NOMO-1 (cell line): ENCODE measurements around the gene PDCD1LG2.

Experiments
- DNase-seq, 2 experiments: peaks; one replicate each; lab custom pipeline; 2025; ENCODE audit not compliant: unreplicated experiment in 2 of 2; lab: John Stamatoyannopoulos, UW

The PDCD1LG2 gene

DNA sequence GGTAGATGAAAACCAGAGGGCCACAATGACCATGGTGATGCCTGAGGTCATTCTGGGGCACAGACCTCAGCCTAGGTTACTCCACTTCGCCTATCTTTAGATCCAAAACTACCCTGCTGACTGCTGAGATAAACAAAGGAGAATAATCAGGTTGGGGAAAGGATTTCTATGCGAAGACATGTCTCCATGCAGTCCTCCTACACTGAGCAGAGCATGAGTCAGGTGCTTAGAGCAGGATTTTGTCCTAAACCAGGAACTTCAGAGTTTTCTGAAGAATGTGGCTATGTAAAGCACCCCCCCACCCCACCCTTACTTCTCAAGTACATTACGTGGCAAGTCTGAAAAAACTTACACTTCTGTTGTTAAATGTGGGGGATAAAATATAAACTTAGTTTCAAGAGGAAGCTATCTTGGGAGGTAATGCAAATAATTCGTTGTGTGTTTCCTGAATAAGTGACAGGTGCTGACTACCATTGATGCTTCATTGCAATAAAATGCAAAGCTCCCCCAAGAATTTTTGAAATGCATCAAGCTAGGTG is 19.4 kb downstream of the PDCD1LG2 start:
- DNase-seq: no peak

DNA sequence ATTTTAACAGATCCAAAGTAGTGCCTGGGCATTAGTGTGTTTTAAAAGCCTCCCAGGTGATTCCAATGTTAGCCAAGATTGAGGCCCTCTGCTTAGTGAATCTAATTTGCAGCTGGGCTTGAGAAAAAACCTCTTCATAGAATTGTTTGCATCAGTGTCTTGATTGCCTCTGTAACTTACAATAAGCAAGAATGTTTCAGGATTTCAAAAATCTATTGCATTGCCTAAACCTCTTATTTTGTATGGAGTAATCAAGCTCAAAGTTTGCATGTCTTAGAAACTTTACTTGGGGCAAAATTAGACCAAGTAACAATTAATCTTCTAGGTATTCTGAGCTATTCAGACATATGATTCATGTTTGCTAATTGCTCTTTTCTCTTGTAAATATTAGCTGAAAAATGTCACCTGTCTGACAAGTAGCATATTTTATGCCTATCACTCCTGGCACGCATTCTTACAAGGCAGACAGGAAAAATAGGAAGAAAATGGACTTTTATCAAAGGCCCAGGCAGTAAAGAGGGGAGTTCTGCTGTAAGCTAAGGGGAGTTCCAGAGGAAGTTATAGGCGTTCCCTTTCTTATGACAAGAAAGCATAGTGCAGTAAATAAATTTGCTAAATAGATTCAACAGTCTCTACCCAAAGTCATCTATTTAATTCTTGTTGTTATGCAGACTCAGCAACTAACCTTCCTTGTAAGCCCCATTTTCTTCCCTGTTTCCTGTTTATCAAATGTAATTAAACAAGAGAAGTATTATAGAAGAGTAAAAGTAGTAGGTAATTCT is 21.0 kb downstream of the PDCD1LG2 start:
- no peak for DNase-seq

DNA sequence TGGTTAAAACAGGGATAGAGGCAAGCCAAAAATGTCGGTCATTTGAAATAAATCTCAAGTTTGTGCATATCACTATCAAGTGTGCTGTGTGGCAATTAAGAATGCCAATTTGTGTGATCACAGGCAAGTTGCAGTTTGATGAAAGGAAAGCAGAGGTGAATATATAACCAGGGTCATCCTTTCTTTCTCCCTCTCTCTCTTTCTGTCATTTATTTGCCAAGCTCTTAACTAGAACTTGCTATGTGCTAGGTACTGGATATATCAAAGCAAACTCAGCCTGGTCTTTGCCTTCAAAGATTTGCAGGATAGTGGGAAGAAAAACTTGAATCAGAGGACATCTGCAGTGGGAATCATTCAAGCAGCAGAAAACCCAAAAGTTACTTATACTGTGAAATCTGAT is 22.0 kb downstream of the PDCD1LG2 start:
- no peak for DNase-seq

DNA sequence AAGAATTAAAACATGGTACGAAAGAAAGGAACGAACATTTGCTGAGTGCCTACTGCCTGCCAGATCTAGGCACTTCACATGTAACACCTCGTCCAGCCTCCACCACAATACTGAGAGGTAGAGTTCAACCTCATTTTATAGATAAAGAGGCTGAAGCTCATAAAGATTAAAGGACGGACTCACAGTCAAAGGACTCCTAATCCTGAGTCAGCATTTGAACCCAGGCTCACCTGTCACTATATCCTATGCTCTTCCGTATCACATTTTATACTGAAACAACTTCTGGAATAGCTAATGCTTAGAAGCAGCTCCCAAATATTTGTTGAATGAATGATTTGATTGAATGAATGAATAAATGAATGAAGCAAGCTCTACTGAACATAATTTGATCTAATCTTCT is 22.5 kb downstream of the PDCD1LG2 start:
- DNase-seq: no peak

DNA sequence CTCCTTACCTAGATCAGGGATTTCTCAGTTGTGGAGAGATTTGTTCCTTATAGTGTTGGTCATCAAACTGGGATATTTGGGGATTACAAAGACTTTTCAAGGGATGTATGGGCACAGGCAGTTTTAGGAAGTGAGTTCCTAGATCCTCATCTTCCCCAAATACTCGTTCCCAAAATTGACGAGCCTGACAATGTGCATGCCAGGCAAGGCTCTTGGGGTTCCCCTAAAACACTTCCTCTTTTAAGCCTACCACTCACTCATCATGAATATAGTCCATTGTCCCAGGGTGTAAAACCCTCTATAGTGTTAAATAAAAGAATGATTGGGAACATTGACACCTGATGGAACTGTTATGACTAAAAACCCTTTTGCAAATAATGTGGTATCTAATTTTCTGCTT is 26.4 kb downstream of the PDCD1LG2 start:
- no peak for DNase-seq

DNA sequence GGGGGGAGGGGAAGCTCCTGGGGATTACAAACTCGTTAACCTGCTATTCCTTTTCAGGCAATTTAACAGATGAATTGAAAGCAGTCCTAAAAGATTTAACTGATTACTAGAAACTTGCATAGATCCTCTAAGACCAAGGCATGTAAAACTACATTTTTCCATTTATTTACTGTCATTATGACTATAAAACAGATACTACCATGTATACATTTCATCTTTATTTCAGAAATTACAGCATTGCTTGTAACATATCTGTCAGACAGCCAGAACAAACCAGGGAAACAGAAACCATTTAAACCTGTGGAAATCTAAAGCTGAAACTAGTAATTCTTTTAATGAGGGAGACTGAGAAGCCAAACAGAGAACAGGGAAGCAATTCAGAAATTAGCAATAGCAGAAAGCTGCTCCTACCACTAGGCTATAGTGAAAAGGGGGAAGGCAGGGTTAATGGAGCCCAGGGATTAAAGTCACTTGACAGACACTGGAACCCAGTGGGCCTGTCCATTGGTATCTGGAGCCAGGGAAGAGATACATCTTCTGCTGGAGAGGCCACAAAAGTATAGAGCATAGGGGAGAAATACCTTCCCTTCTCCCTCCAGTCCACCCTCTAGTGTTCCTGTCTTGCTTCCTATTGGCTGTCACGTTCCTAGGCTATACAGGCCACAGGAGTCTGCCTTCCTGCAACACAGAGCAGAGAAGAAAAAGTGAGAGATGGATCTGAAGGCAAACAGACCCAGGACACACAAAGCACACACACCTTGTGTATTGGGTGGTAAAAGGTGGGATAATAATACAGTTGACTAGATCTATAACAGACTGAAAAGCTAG is 33.8 kb downstream of the PDCD1LG2 start:
- no peak for DNase-seq

DNA sequence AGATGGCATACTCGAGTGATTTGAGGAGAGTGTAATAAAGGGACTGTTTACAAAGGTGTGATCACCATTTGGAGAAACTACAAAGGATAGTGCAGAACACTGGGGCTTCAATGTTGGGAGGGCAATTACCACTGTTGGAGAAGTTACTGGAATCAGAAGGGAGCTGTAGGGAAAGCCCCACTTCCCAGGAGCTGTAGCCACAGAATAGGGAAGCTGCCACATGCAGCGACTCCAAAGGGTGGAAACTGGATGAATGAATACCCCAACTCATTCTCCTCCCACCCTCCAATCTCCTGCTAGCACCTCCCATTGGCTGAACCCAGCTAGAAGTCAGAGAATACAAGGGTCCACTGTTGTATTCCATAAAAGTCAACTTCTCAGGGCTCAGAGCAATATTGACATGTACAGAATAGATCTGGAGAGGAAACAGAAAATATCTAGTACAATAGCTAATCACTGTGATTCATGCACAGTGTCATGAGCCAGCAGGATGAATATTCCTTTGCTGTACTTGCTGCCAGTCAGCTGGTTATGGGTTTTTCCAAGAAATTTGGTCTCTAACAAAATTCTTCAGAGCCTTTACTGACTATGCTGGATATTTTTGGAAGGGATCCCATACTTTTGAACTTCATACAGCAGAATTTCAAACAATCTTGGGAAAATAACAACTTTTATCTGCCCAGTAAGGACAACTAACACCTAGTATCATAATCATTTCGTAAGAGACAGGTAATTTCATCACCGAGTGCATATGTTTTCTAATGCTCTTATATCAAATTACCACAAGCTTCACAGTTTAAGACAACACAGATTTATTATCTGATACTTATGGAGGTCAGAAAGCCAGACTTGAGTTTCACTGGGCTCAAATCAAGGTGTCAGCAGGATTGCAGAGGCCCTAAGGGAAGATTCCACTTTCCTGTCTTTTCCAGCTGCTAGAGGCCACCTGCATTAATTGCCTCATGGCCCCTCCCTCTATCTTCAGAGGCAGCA is 39.6 kb downstream of the PDCD1LG2 start:
- DNase-seq: no peak

DNA sequence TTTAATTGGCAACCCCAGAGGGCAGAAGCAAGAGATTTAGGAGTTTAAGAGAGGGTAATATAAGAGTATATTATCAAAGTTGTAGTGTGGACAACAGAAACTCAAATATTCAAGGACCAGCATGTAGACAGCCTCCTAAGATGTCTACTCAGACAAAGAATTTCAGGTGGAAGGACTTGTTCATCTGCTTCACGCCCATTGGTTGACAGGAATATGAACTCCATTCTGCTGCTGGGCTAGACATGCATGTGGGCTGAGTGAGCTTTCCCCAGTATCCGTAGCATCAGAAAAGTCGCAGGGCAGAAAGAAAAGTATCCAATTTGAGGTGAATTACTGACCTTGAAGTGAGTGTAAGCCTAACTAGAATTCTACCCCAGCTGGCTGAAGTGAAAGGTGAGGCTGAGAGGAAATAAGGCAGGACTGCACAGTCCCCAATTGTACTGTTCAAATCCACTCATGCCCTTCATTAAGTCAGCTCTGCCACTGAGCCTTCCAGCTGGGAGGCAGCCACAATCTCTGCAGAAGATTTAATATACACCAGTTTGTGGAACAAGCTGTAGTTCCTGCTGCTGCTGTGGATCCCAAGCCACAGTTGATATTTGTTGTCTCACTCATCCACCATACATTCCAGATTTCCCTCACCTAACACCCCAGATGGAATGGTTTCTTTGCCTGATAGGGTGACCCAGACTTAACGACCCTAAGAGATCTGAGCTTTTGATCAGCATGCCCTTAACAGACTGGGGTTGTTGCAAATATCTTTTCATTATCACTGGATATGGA is 41.2 kb downstream of the PDCD1LG2 start:
- DNase-seq: no peak

DNA sequence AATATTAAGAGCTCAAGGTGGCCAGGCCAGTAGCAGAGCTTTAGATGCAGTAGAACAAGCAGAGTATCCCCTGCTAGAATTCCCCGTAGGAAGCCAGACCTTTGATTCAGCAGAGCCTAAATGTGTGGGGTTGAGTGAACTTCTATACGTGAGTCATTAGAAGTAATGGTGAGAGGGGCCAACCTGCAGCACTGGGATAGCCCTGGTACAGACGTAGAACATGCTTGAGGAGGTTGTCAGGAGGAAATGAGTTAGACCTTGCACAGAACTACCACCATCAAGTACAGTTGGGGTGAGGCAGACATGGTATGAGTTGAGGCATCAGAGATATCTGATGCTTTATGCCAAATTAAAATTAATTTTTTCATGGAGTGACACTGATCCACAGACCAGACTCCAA is 42.0 kb downstream of the PDCD1LG2 start:
- no peak for DNase-seq

DNA sequence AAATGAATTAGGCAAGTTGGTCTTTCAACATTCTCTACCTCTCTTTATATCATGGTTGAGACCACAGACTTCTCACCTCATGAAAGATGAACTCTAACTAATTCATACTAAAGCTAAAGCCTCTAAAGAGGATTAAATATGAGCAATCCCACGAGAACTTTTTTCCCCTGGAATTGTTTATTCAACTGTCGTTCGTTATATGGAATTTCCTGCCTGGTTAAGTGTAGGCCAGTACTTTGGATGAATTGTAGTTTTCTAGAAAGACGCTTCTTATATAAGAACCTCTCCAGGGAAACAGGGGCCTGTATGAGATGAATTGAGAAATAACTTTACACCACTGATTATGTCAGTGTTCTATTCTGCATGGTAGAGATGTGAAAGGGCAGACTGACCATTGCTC is 42.9 kb downstream of the PDCD1LG2 start:
- no peak for DNase-seq

DNA sequence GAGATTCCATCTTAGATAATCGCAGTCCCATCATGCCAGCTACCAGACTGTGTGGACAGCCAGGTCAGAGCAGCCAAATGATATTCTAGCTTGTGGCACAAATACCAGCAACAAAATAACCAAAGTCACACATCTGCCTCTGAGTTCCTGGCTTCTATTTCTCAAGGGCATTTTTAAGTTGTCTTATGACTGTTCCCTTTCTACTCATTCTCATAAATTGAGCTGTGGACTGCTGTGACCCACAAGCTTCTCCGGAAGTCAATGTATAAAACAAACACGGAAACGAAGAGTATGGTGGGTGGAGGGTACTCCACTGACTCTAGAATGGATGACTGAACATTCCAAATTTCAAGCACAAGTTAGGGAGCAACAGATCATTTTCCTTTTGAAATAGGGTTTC is 43.9 kb downstream of the PDCD1LG2 start:
- no peak for DNase-seq

DNA sequence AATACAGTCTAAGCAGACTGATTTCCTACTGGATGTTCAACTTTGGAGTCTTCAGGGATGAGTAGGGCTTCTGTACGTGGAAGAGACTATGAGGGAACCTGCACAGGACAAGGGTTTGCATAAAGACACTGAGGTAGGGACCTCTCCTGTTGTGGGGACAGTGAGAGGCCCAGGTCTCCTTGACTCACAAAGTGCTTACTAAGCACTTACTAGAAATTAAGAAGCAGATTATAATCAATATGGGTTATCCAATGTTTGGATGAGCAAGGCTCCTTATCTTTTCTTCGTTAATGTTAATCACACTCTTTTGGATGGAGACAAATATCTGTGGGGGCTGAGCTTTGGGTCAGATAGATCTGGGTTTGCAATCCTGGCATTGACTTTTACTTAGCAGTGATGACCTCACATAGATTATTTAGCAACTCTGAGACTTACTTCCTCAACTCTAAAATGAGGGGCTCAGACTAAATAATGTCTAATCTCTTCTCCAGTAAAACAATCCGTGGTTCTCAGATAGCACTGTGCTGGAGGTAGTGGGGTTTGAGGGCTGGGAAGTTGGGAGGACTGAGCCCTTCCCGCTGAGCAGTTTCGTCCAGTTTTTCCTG is 45.9 kb downstream of the PDCD1LG2 start:
- DNase-seq: peak in 1 of 2 experiments; percentile 25

DNA sequence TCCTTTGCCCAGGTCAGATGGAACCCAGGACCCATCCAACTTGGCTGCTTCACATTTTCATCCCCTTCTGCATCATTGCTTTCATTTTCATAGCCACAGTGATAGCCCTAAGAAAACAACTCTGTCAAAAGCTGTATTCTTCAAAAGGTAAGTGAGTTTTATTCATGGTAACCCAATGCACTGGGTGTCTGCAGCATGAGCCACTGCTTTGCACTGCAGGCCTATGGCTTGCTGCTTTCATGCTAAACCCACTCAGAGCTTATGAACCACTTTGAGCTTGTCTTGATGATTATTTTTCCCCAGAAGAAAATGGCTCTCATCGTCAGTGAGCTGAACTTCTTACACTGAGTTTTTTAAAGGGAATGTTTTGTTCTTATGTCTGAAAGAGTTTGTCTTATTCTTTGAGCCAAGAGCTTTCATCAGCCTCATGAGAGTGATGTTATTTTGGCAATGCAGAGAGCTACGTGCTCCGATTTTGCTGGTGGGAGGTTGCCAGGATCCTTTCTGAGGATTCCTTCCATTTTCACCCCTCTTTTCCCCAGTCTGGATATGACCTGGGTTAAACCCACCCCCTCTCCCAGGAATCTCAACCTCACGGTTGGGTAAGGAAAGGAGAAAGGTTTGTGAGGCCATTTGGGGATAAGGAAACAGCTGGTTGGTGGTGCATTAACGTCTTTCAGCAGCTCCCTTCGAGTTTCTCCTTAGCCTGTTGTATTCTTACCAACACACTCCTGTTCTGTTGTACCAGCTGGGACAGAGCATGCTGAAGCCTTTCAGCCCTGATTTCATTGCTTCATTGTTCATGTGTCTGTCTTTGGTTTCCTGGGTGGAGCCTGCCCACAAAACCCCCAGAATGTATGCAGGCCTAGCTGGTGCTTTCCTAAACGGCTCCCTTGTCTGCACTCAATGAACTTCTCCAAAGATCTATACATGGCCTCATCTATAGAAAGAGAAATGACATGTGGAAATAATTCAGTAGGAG is 47.6 kb downstream of the PDCD1LG2 start:
- DNase-seq: peak; percentile 19 to 25

DNA sequence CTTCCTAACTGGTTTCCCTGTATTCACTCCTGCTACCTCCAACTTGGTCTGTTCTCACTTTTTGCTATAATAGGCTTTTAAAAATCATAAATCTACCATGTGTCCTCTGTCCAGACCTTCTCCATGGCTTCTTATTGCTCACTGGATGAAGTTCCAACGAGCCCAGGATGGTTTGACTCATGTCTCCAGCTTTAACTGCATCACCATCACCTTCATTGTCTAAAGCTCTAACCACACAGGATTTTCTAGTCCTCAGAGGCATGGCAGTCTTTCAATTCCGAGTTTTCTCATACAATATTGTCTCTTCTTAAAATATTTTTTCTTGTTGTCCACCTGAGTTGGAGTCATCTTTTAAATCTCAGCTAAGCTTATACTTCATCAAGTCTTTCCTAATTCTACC is 49.3 kb downstream of the PDCD1LG2 start:
- no peak for DNase-seq

DNA sequence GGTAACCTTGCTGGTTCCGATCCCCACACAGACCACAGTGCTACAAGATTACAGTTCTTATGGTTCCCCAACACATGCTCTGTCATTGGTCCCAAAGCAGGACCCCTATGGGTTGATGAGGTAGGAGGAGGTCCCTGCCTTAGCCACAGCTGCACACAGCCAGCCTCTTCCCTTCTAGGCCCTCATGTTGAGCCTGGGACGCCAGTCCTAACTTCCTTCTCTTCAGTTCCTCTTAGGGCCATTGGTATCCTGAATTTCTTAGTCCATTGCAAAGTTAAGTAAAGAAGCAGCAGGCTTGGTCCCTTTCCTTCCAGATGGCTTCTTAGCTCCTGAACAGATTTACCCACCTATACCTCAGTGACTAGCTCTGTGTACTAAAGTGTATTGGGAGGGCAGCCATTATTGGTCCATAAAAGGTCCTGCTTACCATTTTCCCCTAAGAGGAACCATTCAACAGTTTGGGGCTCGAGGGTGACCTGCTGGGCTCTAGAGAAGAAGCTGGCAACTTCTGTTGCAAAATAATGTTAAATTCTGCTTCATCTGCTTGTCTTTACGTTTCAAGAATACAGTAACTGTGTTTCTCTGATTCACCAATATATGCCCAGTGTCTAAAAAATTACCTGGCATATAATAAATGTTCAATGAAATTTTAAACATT is 50.2 kb downstream of the PDCD1LG2 start:
- no peak for DNase-seq

DNA sequence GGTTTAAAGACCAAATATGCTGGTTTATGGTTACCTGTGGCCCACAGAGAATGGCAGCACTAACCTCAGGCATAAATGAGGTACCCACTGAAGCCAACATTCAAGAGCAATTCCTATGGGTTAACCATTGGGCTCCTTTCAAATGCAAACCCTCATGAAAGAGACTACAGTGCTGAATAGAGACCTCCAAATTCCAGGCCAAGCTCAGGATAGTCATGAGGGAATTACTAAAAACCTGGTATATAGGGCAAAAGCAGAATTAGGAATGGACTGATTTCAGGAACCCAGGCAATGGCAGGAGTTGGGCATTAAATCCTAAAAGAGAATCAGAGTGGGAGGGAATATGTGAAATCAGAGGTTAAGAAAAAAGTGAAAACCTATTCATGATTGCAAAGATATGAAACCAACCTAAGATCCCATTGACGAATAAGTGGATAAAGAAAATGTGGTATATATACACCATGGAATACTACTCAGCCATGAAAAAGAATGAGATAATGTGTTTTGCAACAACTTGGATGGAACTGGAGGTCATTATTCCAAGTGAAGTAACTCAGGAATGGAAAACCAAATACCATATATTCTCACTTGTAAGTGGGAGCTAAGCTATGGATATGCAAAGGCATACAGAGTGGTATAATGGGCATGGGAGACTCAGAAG is 51.6 kb downstream of the PDCD1LG2 start:
- DNase-seq: no peak

DNA sequence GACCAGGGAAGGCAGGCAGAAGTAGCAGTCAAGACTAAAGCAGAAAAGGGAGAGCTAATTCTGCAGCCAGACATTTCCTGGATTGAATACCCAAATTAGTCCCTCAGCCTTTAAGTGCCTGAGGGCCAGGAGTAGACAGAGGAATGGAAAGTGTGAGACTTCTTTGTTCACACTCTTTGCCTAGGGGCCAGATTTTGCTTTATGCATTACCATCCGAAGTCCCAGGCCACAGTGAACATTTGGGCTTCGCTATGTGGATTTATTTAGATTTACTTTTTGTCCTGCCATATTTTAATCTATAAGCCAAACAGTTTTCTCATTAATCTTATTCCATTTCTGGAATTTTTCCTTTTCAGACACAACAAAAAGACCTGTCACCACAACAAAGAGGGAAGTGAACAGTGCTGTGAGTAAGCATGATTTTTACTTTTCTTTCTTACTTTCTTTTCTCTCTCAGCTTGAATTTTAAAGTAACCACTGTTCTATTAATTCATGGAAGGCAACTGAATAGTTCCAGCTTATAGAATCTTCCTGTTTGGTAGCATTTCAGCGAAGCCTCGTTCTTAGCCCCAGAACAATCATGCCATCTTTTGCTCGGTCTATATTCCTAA is 52.6 kb downstream of the PDCD1LG2 start:
- peak in 1 of 2 experiments; percentile 4 for DNase-seq
